Measurements from ENCODE around the gene RALGAPB.
"Not testable (repeated sequence)": the region's sequence is repeated elsewhere in the genome, so short reads cannot be mapped to it uniquely, and the experiment has no call there.

Gene RALGAPB

GRCh38 chr20:38499366-38499765, 26.7 kb downstream of the RALGAPB start:
- no peak for DNase-seq

GRCh38 chr20:38501858-38502436, 29.3 kb downstream of the RALGAPB start:
- no peak for DNase-seq

- DNase-seq = no peak
Observed at GRCh38 chr20:38504368-38505090, 31.9 kb downstream of the RALGAPB start.

GRCh38 chr20:38505091-38505455, 32.4 kb downstream of the RALGAPB start:
- no peak for DNase-seq

- not testable (repeated sequence) for DNase-seq
Observed at GRCh38 chr20:38511726-38512125, 39.1 kb downstream of the RALGAPB start.

- DNase-seq = no peak
Observed at GRCh38 chr20:38514185-38514584, 41.5 kb downstream of the RALGAPB start.

GRCh38 chr20:38514947-38515346, 42.3 kb downstream of the RALGAPB start:
- DNase-seq = no peak

GRCh38 chr20:38515631-38516030, 43.0 kb downstream of the RALGAPB start:
- no peak for DNase-seq

- no peak for DNase-seq
Observed at GRCh38 chr20:38519426-38519825, 46.8 kb downstream of the RALGAPB start.

GRCh38 chr20:38520261-38520660, 47.6 kb downstream of the RALGAPB start:
- no peak for DNase-seq

- DNase-seq = no peak
Observed at GRCh38 chr20:38523697-38524096, 51.1 kb downstream of the RALGAPB start.

- no peak for DNase-seq
Observed at GRCh38 chr20:38528167-38528566, 55.5 kb downstream of the RALGAPB start.

- no peak for DNase-seq
Observed at GRCh38 chr20:38531021-38531420, 58.4 kb downstream of the RALGAPB start.

GRCh38 chr20:38534756-38535155, 62.1 kb downstream of the RALGAPB start:
- DNase-seq = peak; percentile 22

GRCh38 chr20:38536310-38536709, 63.7 kb downstream of the RALGAPB start:
- no peak for DNase-seq

GRCh38 chr20:38537176-38537575, 64.5 kb downstream of the RALGAPB start:
- DNase-seq = no peak

- no peak for DNase-seq
Observed at GRCh38 chr20:38538789-38539188, 66.1 kb downstream of the RALGAPB start.

- DNase-seq = no peak
Observed at GRCh38 chr20:38543014-38543906, 70.6 kb downstream of the RALGAPB start.

- no peak for DNase-seq
Observed at GRCh38 chr20:38545771-38546170, 73.1 kb downstream of the RALGAPB start.

GRCh38 chr20:38547288-38548085, 74.8 kb downstream of the RALGAPB start:
- no peak for DNase-seq

GRCh38 chr20:38548356-38549083, 75.9 kb downstream of the RALGAPB start:
- DNase-seq = no peak

- DNase-seq = no peak
Observed at GRCh38 chr20:38550274-38550673, 77.6 kb downstream of the RALGAPB start.
